HG03575 (cell line): ENCODE results near the gene RYR1.
"Not testable (repeated sequence)": the region's sequence is repeated elsewhere in the genome, so short reads cannot be mapped to it uniquely, and the experiment has no call there.

Experiments used
- ATAC-seq: cut with Tn5 transposase; IDR thresholded peaks from one replicate; pipeline ENCODE4 v1.9.1; 2021; ENCODE audit not compliant: unreplicated experiment, insufficient number of reproducible peaks, low FRiP score; ENCODE audit errors: extremely low read depth

The RYR1 gene

DNA sequence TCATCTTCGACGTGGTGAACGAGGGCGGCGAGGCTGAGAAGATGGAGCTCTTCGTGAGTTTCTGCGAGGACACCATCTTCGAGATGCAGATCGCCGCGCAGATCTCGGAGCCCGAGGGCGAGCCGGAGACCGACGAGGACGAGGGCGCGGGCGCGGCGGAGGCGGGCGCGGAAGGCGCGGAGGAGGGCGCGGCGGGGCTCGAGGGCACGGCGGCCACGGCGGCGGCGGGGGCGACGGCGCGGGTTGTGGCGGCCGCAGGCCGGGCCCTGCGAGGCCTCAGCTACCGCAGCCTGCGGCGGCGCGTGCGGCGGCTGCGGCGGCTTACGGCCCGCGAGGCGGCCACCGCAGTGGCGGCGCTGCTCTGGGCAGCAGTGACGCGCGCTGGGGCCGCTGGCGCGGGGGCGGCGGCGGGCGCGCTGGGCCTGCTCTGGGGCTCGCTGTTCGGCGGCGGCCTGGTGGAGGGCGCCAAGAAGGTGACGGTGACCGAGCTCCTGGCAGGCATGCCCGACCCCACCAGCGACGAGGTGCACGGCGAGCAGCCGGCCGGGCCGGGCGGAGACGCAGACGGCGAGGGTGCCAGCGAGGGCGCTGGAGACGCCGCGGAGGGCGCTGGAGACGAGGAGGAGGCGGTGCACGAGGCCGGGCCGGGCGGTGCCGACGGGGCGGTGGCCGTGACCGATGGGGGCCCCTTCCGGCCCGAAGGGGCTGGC lies 131.6 kb downstream of the RYR1 start:
- ATAC-seq, result no peak

GRCh38 chr19:38565691-38566105 lies 132.2 kb downstream of the RYR1 start:
- ATAC-seq, result no peak

GRCh38 chr19:38569368-38569983 lies 136.0 kb downstream of the RYR1 start:
- ATAC-seq, result no peak

- no peak for ATAC-seq
Observed at GRCh38 chr19:38571682-38572081, 138.2 kb downstream of the RYR1 start.

DNA sequence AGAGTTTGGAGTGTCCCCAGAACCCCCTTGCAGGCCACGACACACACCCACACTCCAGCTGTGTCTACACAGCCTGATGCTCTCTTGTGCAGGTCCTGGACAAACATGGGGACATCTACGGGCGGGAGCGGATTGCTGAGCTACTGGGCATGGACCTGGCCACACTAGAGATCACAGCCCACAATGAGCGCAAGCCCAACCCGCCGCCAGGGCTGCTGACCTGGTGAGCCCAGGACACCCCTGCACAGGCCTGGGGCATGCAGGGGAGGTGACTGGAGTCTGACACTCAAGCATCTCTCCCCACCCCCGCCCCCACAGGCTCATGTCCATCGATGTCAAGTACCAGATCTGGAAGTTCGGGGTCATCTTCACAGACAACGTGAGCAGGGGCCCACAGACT lies 144.3 kb downstream of the RYR1 start:
- no peak for ATAC-seq

DNA sequence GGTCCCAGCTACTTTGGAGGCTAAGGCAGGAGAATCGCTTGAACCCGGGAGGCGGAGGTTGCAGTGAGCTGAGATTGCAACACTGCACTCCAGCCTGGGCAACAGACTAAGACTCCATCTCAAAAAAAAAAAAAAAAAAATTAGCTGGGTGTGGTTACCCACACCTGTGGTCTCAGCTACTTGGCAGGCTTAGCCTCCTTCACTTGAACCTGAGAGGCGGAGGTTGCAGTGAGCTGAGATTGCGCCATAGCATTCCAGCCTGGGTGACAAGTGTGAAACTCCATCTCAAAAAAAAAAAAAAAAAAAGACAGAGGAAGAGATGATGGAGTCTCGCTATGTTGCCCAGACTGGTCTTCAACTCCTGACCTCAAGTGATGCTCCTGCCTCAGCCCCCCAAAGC lies 145.8 kb downstream of the RYR1 start:
- ATAC-seq, result not testable (repeated sequence)

DNA sequence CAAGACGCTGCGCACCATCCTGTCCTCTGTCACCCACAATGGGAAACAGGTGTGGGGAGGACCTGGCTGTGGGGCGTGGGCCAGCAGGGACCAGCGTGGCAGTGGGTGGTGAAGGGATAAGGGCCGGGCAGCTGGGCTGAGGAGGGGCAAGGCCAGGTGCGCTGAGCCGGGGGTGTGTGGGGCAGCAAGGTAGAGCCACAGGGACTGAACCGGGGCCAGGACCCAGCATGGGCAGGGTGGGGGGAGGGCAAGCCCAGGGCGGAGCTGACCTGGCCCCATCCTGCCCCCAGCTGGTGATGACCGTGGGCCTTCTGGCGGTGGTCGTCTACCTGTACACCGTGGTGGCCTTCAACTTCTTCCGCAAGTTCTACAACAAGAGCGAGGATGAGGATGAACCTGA lies 146.6 kb downstream of the RYR1 start:
- no peak for ATAC-seq

DNA sequence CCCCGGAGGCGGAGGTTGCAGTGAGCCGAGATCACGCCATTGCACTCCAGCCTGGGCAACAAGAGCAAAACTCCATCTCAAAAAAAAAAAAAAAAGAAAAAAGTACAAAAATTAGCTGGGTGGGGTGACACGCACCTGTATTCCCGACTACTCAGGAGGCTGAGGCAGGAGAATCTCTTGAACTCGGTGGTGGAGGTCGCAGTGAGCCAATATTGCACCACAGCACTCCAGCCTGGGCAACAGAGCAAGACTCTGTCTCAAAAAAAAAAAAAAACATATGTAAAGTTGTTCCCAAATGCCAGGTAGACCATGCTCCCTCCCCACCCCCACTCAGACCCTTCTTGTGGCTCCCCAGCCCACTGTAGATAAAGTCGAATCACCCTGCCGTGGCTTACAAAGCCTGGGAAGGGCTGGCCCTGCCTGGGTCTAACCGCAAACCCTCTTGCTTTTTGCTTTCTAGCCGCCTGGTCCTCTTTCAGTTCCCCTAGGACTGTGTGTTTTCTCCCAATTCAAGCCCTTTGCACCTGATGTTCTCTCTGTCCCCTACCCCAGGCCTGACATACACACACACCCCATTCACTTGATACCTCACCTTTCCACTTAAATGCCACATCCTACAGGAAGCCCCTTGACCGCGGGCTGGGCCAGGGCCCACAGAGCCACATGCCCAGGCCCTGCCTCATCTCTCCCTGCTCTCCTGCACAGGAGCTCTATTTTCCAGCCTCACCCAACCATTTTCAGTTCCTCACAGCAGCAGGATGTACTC lies 149.9 kb downstream of the RYR1 start:
- ATAC-seq, result no peak

DNA sequence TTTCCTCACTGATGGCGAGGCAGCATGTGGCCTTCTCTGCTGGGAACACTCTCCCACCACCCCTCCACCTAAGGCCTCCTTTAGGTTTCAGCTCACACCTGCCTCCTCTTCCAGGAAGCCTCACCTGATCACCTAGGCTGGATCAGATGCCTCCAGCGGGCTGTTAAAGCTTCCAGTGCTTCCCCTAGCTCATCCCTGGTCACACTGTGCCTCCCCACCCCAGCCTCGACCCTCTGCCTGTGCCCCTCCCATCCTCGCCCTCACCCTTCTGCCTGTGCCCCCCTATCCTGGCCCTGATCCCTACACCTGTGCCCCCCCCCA lies 150.5 kb downstream of the RYR1 start:
- no peak for ATAC-seq

DNA sequence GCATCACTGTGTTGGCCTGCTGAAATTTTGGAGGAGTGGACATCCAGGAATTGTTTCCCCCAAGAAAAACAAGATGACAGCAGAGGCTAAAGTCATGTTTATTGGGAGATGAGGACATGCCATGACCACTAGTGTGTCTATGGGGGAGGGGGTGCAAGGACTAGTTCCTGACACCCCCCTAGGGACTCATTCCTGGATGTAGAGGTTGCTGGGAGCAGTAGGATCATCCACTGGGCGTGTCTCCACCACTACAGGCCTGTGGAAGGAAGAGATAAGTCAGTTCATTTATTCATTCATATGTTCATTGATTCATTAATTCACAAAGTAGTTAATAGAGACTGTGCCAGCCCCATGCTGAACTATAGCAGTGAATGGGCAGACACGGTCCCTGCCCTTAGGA lies 154.1 kb downstream of the RYR1 start:
- ATAC-seq, result no peak

GRCh38 chr19:38588041-38588440 lies 154.6 kb downstream of the RYR1 start:
- no peak for ATAC-seq

DNA sequence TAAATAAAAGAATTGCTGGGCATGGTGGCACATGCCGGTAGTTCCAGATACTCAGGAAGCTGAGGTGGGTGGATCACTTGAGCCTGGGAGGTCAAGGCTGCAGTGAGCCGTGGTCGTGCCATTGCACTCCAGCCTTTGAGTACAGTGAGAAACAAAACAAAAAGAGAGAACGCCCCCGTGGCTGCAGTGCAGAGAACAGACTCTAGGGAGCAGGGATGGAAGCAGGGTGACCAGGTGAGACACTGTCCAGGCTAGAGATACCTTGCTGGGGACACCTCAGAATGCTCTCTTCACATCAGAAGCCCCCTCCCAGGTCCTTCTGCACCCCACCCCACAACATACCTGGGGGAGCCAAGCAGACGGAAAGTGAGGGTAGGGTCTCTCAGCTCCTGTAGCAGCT lies 159.4 kb downstream of the RYR1 start:
- no peak for ATAC-seq

- no peak for ATAC-seq
Observed at GRCh38 chr19:38596057-38596981, 162.8 kb downstream of the RYR1 start.

GRCh38 chr19:38597075-38597474 lies 163.6 kb downstream of the RYR1 start:
- no peak for ATAC-seq

GRCh38 chr19:38599722-38600121 lies 166.2 kb downstream of the RYR1 start:
- ATAC-seq, result no peak

- not testable (repeated sequence) for ATAC-seq
Observed at GRCh38 chr19:38602856-38603255, 169.4 kb downstream of the RYR1 start.

DNA sequence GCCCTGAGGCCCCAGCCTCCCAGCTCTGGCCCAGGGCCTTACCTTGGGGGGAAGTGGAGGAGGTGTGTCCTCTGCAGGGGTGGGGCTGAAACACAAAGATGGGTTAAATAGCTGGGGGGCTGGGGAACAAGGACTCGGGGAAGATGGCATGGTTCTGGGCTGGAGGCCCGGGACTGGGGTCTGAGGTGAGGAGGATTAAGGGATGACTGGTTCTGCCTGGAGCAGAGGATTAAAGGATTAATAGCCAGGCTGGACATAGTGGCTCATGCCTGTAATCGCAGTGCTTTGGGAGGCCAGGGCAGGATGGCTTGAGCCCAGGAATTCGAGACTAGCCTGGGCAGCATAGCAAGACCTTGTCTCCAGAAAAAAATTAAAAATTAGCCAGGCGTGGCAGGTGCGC lies 172.6 kb downstream of the RYR1 start:
- ATAC-seq, result no peak

DNA sequence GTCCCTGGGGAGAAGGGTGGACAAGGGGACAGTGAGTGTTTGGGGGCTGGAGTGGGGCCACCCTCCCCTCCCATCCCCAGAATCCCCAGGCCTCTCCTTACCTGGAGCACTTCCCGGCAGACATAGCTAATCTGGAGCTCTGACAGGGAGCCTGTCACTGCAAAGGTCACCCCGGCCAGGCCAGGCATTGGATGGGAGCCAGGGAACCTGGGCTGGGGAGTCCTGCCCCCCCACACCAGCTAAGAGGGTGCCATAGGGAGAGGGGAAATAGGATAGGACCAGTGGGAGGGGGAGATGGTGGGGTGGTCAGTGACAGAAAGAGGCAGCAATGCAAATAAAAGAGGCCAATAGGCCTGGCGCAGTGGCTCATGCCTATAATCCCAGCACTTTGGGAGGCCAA lies 180.8 kb downstream of the RYR1 start:
- no peak for ATAC-seq

DNA sequence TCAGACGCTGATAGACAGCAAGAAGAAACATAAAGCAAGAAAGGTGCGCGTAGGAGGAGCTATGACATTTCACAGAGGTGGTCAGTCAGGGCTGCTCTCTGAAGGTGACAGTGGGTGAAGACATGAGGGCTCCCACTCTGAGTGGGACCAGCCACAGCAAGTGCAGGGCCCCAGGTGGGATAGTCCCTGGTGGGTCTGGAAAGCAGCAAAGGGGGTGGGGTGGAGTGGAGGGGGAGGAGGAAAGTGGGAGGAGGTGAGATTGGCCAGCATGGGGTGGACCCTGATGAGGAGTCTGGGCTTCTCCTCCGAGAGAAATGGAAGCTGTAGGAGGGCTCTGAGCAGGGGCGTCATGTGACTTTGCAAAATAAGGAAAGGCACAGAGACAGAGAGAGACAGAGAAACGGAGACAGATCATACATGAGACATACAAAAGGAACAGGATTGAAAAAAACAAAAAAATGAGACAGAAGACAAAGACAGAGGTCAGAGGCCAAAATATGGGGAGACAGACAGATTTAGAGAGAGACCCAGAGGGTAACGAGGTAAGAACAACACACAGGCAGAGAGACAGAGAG lies 181.6 kb downstream of the RYR1 start:
- no peak for ATAC-seq
